HG03108 (cell line): ENCODE data around the gene ZNF23.

ENCODE experiments used
- ATAC-seq: cut with Tn5 transposase; IDR thresholded peaks from one replicate; pipeline ENCODE4 v1.9.1; 2021; ENCODE audit warnings: moderate library complexity; ENCODE audit not compliant: unreplicated experiment

The ZNF23 gene

GRCh38 chr16:71472051-71472450 lies 10.0 kb upstream of the ZNF23 start:
- no peak for ATAC-seq

DNA sequence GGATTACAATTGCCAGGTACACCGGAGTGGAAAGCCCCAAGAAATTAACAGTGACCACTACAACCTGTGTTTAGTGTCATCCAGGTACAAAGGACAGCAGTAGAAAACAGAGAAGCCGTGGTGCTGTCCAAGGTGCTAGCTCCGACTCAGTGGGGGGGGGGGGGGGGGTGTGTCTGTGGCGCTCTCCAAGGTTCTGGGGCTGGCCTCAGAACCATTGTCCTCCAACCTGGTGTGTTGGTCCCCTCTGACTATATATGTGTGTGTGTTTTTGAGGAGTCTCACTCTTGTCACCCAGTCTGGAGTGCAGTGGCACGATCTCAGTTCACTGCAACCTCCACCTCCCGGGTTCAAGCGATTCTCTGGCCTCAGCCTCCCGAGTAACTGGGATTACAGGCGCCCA lies 5.8 kb upstream of the ZNF23 start:
- no peak for ATAC-seq

GRCh38 chr16:71464231-71464630 lies 2.2 kb upstream of the ZNF23 start:
- no peak for ATAC-seq

DNA sequence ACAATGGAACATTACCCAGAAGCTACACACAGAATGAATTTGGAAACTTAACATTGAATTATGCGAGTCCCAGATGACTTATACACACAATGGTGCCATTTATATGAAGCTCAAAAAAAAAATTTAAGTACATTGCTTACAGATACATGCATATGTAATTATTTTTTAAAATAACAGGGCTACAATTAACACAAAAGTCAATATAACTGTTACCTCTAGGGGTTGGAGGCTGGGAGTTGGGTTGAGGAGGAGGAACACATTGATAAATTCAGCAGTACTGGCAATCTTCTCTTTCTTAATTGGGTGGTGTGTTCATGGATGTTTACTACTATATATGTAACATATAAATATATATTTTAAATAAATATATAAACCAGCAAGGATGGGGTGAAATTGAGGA lies 1.1 kb downstream of the ZNF23 start:
- no peak for ATAC-seq

- no peak for ATAC-seq
These were observed 1.8 kb downstream of the ZNF23 start for GRCh38 chr16:71460236-71460635.

DNA sequence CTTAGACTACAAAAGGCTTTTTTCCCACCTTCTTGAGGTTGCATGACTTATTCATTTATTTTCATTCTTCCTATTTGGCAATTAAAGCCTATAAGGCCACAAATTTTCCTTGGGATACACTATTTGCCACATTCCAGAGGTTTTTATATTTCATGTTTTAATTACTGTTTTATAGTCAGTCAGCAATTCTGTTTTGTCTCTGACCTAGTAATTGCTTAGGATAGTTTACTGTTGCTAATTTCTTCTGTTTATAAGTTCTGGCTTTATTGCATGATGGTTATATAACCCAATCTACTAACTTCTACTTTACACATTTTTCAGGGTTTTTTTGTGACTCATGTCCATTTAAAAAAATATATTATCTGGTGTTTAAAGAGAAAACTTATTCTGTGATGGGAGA lies 2.5 kb downstream of the ZNF23 start:
- ATAC-seq: no peak

DNA sequence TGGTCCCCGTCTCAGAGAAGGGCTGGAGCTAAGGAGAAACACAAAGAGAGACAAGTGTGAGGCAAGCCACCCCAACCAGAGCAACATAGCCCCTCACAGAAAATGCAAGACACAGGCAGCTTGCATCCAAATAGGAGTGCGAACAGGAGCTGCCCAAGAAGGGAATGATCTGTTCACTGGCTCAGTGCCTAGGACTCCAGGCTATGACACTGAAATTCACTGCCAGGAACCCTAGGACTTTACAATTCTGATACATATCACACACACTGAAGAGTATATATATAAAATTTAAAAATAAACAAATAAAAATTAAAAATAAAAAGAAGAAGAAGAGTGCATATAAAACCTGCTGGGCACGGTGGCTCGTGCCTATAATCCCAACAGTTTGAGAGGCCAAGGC lies 5.2 kb downstream of the ZNF23 start:
- ATAC-seq: no peak

- ATAC-seq: no peak
These were observed 9.0 kb downstream of the ZNF23 start for GRCh38 chr16:71453036-71453435.

- no peak for ATAC-seq
These were observed 13.0 kb downstream of the ZNF23 start for GRCh38 chr16:71449020-71449419.

DNA sequence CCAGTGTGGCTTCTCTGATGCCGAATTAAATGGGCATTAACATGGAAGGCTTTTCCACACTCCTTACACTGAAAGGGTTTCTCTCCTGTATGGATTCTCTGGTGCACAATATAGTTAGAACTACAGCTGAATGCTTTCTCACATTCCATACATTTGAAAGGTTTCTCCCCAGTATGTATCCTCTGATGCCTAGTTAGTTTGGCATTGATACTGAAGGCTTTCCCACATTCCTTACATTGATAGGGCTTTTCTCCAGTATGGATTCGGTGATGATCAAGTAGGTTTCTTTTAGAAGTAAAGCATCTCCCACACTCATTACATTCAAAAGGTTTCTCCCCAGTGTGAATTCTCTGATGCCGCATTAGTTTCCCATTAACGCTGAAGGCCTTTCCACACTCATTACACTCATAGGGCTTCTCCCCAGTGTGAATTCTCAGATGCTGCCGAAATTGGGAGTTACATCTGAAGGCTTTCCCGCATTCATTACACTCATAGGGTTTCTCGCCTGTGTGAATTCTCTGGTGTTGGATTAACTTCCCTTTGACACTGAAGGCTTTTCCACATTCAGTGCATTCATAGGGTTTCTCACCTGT lies 13.7 kb downstream of the ZNF23 start:
- ATAC-seq: no peak

DNA sequence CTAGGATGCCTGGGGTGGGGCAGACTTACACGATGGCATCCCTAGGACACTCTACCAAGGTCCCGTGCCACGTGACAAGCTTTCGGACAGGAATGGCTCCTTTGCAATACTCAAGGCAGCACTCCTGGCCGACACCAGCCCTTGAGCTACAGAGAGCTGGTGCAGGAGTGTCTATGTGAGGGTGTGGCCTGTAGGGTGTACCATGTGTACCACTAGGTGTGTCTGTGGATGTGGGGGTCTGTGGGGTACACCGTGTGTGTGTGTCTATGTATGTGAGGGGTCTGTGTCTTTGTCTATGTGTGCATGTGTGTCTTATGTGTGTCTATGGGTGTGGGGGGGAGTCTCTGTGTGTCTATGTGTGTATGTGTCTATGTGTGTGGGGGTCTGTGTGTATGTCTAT lies 18.3 kb downstream of the ZNF23 start:
- ATAC-seq: no peak

GRCh38 chr16:71442051-71442440 lies 20.0 kb downstream of the ZNF23 start, which contains the start of gene TLE7:
TSS of gene TLE7 (minus strand) at chr16:71442054. CDS start at chr16:71433324, 8,730 bp downstream.
- no peak for ATAC-seq

DNA sequence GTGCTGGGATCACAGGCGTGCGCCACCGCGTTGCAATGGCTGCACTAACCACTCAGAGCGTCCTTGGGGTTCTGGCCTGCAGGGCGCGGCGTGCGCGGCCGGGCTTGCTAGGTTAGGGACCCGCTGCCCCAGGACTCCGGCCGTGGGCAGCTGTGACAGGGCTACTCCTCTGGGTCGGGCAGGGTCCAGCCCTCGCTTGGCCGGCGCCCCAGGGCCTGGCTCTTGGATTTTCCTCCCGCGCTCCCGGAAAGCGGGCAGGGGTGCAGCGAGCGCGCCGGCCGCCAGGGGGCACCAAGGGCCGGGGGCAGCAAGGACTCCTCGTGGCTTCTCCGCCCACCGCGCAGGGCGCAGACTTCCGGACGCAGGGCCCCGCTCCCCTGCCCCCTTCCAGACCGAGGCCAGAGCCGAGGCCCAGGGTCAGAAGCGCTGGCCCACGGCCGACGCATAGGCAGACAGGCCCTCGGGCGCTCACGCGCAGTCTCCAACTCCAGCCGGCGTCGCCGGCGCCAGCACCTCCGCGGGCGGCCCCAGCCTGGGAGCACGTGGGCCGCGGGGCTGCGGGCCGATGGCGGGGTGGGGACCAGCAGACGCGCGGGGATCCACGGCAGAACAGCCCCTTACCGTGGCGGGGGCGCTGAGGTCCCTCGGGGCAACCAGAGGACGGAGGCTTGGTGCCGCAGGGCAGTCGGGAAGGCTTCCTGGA lies 20.5 kb downstream of the ZNF23 start:
- ATAC-seq: no peak

GRCh38 chr16:71440669-71441347 lies 21.2 kb downstream of the ZNF23 start:
- no peak for ATAC-seq

GRCh38 chr16:71439523-71439922 lies 22.5 kb downstream of the ZNF23 start:
- ATAC-seq: no peak

- ATAC-seq: no peak
These were observed 25.6 kb downstream of the ZNF23 start for GRCh38 chr16:71436473-71436872.

- ATAC-seq: no peak
These were observed 29.1 kb downstream of the ZNF23 start for GRCh38 chr16:71432906-71433305.

DNA sequence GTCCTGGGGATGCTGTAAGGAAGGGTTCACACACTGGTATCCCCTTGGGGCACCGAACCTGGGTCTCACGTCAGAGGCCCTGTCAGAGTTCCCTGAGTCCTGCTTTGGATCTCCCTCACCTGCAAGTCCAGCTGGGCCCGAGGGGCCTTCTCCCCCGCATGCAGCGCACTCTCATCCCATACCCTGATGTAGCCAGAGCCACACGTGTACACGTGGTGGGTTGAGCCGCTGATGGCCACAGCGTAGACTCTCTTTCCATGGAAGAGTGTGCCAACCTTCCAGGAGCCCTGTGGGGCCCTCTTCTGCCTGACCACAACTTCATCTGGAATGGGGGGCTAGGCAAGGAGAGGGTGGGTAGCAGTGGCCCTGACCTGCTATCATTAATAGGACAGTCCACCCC lies 30.1 kb downstream of the ZNF23 start:
- ATAC-seq: no peak

DNA sequence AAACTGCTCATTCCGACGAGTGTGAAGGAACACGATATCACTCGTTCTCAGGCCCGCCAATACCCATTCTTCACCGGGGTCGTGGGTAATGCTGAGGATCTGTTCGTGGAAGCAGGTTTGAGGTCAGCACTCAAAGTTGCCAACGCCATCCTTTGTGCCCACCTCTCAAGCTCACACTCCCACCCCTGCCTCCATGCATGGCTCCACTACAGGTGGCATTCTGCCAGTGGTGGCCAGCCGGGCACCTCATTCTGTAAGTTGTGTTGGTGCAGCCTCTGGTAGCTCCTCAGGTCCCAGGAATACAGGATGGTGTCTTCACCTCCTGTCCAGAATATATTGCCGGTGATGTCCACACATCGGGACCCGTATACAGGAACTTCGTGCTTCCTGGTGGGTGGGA lies 30.9 kb downstream of the ZNF23 start:
- ATAC-seq: no peak

- ATAC-seq: no peak
These were observed 31.3 kb downstream of the ZNF23 start for GRCh38 chr16:71430744-71431143.

DNA sequence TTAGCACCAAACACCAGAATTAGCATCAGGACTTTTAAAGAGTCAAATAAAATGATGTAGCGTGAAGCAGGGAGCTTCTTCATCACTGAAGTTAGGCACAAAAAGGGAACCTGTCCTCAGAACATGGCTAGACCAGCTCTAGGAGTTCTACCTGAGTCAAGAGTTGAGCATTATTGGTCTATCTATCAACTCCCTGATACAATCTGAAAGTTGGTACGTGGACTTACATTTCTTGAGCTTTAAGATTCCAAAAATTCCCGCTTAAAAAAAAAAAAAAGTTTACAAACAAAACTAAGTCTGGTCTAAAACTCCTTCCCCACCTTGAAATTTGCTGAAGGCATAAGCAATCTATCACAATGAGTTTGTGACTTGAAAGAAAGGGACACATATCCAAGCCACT lies 32.5 kb downstream of the ZNF23 start:
- no peak for ATAC-seq

DNA sequence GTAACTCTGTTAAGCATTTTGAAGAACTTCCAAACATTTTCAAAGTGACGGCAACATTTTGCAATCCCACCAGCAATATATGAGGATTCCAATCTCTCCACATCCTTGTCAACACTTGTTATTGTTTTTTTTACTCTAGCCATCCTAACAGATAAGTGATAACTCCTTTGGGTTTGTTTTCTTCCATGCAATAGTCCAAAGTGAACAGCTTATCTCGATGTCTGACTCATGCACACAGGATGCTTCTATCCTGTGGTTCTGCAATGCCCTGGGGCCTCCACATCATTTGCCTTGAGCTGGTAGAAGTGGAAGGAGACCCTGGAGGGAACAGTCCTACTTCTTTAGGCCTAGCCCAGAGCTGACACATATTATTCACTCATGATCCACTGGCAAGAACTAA lies 33.2 kb downstream of the ZNF23 start:
- ATAC-seq: no peak
